HG03378 (cell line): ENCODE measurements around the gene SOCS3.
"Not testable (repeated sequence)": the region's sequence is repeated elsewhere in the genome, so short reads cannot be mapped to it uniquely, and the experiment has no call there.

ENCODE experiments used
- ATAC-seq: cut with Tn5 transposase; IDR thresholded peaks from one replicate; pipeline ENCODE4 v1.9.1; 2021; ENCODE audit warnings: mild to moderate bottlenecking, moderate library complexity; ENCODE audit not compliant: unreplicated experiment

The SOCS3 gene

GRCh38 chr17:78313735-78314648, 45.9 kb downstream of the SOCS3 start:
- ATAC-seq, result no peak

GRCh38 chr17:78309659-78310255, 50.1 kb downstream of the SOCS3 start:
- ATAC-seq, result not testable (repeated sequence)

GRCh38 chr17:78307887-78308638, 51.8 kb downstream of the SOCS3 start:
- ATAC-seq, result no peak

- no peak for ATAC-seq
Measured at GRCh38 chr17:78306913-78307312, 53.0 kb downstream of the SOCS3 start.
